ENCODE data around the gene EEPD1. TPM values are rescaled to one million over a fixed set of nuclear protein-coding genes. Genes with fewer than 3 reads are reported as not detected.

The EEPD1 gene
- total RNA-seq, 4 donors from 2014 or later, result 2.2 to 9.3 (median 6.2) TPM

- no peak for DNase-seq
- intact Hi-C loops (cut with DNase I), result no loop called here
- Histone ChIP-seq H3K27me3 (no peaks in the 10 kb centered on the region), H3K9me3 (no peaks in the 10 kb centered on the region), H3K36me3 (no peaks in the 10 kb centered on the region), H3K4me1 (peaks cover 10 to 17% of the 10 kb centered on the region in 2 donors), H3K4me3 (replicated peaks in 1 of 3) (no peak overlapping the region), H3K27ac (no peak overlapping the region)
- WGBS, 2 donors, result 75 to 85% methylated on average over 5 to 6 of the region's 6 CpGs
- TF ChIP-seq CTCF (IDR thresholded peaks at IDR 0.05) (no peak), POLR2A (IDR thresholded peaks at IDR 0.05) (no peak)
Observed at GRCh38 chr7:36277249-36277542, 124.1 kb downstream of the EEPD1 start.

GRCh38 chr7:36278069-36278619 is 125.1 kb downstream of the EEPD1 start:
- Histone ChIP-seq H3K27ac (no peak overlapping the region), H3K36me3 (no peaks in the 10 kb centered on the region), H3K9me3 (no peaks in the 10 kb centered on the region), H3K4me1 (peaks cover 10 to 17% of the 10 kb centered on the region in 2 donors), H3K4me3 (replicated peaks in 1 of 3) (no peak overlapping the region), H3K27me3 (no peaks in the 10 kb centered on the region)
- intact Hi-C loops (cut with DNase I), result no loop called here
- no peak for TF ChIP-seq CTCF (IDR thresholded peaks at IDR 0.05)
- no peak for TF ChIP-seq POLR2A (IDR thresholded peaks at IDR 0.05)
- 59 to 66% methylated on average over 6 to 7 of the region's 7 CpGs for WGBS, 2 donors
- DNase-seq, result no peak

- H3K27ac ChIP-seq, result no peak overlapping the region
- TF ChIP-seq CTCF (IDR thresholded peaks at IDR 0.05), result no peak
- TF ChIP-seq POLR2A (IDR thresholded peaks at IDR 0.05), result no peak
- no peak overlapping the region for H3K4me3 ChIP-seq (replicated peaks in 1 of 3)
- H3K9me3 ChIP-seq, result no peaks in the 10 kb centered on the region
- intact Hi-C loops (cut with DNase I), result no loop called here
- WGBS, 2 donors, result 18 to 25% methylated on average over 4 to 7 of the region's 7 CpGs
- DNase-seq, result no peak
- H3K27me3 ChIP-seq, result no peaks in the 10 kb centered on the region
- peaks cover 10 to 17% of the 10 kb centered on the region in 2 donors for H3K4me1 ChIP-seq
- H3K36me3 ChIP-seq, result no peaks in the 10 kb centered on the region
Observed at GRCh38 chr7:36278620-36279172, 125.6 kb downstream of the EEPD1 start.

- no peaks in the 10 kb centered on the region for H3K27me3 ChIP-seq
Observed at GRCh38 chr7:36279200-36279925, 126.3 kb downstream of the EEPD1 start.

More at GRCh38 chr7:36279200-36279925, 126.3 kb downstream of the EEPD1 start:
- no peaks in the 10 kb centered on the region for H3K9me3 ChIP-seq
- H3K4me1 ChIP-seq, result peaks cover 10 to 17% of the 10 kb centered on the region in 2 donors
- no peak for TF ChIP-seq CTCF (IDR thresholded peaks at IDR 0.05)
- no peak for TF ChIP-seq POLR2A (IDR thresholded peaks at IDR 0.05)
- 65 to 69% methylated on average over 8 to 9 of the region's 9 CpGs for WGBS, 2 donors
- intact Hi-C loops (cut with DNase I), result no loop called here
- H3K36me3 ChIP-seq, result no peaks in the 10 kb centered on the region
- no peak for DNase-seq
- H3K4me3 ChIP-seq (replicated peaks in 1 of 3), result no peak overlapping the region
- H3K27ac ChIP-seq, result no peak overlapping the region

All from thyroid gland (tissue), 4 donors.